Glomerular visceral epithelial cell (primary cell): Measurements from ENCODE around the gene KRI1.

Experiments
- DNase-seq: peaks from one replicate; pipeline ENCODE4 v3.0.0-alpha.2; 2016; ENCODE audit errors: extremely low spot score

Gene KRI1

DNA sequence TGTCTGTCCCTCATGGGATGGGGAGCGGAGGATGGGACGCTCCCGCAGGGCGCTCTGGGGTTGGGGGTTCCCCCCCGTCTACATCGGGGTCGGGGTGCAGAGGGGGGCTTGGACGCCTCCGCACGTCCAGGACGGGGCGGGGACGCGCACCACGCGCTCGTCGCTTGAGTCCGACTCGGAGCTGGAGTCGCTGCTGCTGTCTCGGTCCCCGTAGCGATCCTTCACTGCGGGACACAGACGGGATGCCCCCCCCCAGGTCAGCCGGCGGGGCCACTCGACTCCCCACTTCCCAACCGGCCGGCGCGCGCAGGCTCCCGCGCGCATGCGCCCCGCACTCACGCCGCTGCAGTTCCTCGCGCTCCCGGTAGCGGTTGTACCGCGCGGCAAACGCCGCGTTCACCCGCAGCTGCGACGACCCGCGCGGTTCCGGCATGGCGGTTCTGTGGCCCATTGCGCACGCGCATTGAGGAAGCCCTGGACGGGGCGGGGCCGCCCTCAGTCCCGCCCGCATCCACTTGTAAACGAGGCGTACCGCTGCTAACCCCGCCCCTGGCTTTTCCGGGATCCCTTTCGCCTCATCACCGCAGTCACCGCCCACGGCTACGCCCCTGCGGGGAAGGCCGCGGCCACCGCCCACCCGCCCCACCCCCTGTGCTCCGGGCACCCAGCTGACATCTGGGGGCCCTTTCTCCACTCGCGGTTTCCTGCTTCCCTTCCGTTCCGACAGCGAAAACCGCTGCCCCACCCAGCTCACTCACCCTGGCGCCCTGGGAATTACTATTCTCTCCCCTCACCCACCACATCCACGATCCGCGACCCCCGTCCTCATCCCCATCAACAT lies at the start of gene KRI1:
TSS of gene KRI1 (minus strand) at position 444 of the 841 bp plus-strand sequence. CDS start at position 433, 11 bp downstream.
- DNase-seq, result peak; percentile 99

DNA sequence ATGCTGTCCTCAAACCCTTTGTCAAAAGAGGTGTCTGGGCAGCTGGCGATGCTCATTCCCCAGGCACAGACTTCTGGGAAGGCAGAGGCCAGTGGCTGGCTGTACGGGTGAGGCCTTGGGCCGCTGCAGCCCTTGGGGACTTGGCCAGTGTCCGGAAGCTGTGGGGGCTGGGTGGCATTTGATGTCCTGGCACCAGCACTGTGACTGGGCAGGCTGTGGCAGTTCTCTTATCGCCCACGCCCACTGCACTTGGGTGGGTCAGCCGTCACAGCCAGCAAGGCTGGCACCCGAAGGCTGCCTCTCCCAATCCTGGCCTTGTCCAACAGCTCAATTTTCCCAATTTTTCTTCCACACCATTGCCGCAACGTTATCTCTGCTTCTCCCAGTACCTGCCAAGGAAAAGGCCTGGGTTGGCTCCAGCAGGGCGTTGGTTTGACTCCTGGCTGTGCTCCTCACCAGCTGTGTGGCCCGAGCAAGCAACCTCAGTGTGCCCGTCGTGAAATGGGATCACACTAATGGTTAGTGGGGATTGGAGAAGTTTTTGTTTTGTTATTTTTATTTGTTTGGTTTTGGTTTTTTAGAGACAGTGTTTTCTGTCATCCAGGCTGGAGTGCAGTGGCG lies 46.8 kb upstream of the KRI1 start:
- DNase-seq, result no peak

GRCh38 chr19:10611907-10612306 lies 46.1 kb upstream of the KRI1 start:
- no peak for DNase-seq

- no peak for DNase-seq
These were observed 38.7 kb upstream of the KRI1 start for GRCh38 chr19:10604460-10604980.

- DNase-seq, result no peak
These were observed 38.2 kb upstream of the KRI1 start for GRCh38 chr19:10603873-10604459.

GRCh38 chr19:10603084-10603872 lies 37.5 kb upstream of the KRI1 start:
- DNase-seq, result no peak

- DNase-seq, result peak; percentile 81
These were observed 36.7 kb upstream of the KRI1 start for GRCh38 chr19:10602330-10603083.

GRCh38 chr19:10601999-10602329 lies 36.2 kb upstream of the KRI1 start:
- DNase-seq, result no peak

DNA sequence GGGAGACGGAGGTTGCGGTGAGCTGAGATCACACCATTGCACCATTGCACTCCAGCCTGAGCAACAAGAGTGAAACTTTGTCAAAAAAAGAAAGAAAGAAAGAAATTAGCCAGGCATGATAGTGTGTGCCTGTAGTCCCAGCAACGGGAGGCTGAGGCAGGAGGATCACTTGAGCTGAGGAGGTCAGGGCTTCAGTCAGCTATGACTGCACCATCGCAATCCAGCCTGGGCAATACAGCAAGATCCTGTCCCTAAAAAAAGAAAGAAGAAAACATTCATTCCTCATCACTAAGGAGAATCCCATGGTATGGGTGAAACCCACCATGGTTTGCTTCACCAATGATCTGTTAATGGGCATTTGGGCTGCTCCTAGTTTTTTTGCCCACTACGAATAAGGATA lies 34.3 kb upstream of the KRI1 start:
- no peak for DNase-seq

GRCh38 chr19:10593820-10594637 lies 28.2 kb upstream of the KRI1 start:
- no peak for DNase-seq

DNA sequence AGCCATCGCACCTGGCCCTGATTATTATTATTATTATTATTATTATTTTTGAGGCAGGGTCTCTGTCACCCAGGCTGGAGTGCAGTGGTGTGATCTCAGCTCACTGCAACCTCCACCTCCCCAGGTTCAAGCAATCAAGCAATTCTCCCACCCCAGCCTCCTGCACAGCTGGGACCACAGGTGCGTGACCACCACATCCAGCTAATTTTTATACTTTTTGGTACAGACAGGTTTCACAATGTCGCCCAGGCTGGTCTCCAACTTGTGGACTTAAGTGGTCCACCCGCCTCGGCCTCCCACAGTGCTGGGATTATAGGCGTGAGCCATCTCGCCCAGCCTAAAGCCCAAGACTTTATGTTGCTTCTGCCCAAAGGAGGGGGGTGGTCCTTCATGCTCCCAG lies 27.3 kb upstream of the KRI1 start:
- no peak for DNase-seq

GRCh38 chr19:10587839-10588150 lies 22.0 kb upstream of the KRI1 start:
- DNase-seq, result no peak

DNA sequence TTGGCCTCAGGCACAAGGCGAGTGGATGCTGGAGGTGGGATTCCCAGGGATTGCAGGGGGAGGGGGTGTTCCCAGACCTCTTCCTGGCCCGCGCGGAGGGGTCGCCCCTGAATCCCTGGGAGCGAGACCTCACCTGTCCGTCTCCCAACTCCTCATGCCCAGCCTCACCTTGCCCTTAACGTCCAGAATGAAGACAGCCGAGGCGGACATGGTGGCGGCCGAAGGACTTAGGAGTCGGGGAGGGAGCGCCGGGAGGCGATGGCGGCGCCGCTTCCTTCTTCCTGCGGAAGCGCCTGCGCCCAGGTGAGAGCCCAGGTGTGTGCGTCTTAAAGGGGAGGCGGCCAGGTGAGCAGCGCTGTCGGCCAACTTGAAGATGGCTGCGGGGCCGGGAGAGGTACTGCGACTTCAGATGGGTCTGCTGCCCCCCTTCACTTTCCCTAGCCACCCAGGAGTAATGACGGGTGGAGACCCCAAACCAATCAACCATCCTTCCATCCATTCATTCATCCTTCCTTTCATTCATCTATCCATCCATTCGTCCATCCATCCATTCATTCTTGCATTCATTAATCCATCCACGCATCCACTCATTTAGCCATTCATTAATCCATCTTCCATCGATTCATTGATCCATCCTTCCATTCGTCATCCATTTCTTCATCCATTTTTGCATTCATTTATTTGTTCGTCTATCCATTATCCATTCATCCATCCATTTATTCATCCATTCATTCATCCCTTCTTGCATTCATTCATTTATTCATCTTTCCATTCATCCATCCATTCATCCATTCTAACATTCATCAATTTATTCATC lies 21.4 kb upstream of the KRI1 start, which contains the start of gene AP1M2:
TSS of gene AP1M2 (minus strand) at position 291 of the 817 bp plus-strand sequence. CDS start at position 210, 81 bp downstream.
- no peak for DNase-seq

DNA sequence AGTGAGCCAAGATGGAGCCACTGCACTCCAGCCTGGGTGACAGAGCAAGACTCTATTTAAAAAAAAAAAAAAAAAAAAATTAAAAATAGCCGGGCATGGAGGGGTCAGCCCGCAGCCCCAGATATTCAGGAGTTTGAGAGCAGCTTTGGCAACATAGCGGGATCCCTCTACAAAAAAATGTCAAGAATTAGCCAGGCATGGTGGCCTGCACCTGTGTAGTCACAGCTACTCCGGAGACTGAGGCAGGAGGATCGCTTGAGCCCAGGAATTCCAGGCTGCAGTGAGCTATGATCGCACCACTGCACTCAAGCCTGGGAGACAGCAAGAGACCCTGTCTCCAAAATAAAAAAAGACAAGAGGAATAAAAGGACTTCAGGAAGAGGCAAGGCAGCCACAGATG lies 20.6 kb upstream of the KRI1 start:
- DNase-seq, result no peak

DNA sequence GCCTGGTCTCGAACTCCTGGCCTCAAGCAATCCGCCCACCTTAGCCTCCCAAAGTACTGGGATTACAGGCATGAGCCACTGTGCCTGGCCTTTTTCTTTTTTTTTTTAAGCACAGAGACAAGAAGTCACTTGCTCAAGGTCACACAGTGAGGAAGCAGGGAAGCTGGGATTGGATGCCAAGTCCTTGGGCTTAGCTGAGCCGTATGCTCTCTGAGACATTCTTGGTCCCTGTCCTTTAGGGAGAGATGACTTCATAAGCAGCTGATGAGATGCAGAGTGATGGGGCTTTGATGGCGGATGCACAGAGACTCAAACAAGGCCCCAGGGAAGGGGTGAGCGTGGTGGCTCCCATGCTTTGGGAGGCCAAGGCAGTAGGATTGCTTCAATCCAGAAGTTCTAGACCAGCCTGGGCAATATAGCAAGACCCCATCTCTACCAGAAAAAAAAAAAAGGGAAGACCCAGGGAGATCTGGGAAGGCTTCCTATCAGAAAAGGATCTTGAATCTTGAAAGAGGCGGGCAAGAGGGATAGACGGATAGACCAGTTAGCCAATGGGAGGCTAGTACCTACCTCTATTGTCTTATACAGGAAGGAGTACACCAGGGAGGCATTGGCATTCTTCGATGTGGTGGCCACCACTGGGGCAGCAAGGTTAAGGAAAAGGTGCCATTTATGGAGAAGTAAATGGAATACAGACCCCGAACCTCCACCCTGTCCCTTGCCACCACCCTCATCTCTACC lies 17.4 kb upstream of the KRI1 start:
- no peak for DNase-seq

GRCh38 chr19:10582091-10582490 lies 16.3 kb upstream of the KRI1 start:
- no peak for DNase-seq

GRCh38 chr19:10580979-10581631 lies 15.3 kb upstream of the KRI1 start:
- DNase-seq, result peak; percentile 90

DNA sequence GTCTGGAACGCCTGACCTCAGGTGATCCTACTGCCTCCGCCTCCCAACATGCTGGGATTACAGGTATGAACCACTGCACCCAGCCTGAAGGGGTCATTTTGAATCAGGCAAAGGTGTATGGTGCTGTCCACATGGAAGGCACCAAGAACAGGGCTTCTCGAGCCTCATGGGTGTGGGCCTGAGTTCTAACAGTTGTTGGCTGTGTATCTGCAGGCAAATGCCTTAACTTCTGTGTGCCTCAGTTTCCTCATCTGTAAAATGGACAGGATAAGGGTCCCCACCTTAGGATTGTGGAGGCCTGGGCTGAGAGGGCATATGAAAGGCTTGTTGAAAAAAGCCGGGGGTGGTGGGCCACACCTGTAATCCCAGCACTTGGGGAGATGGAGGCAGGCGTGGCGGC lies 12.1 kb upstream of the KRI1 start:
- no peak for DNase-seq
